K562 (cell line): ENCODE results near the gene LYRM7. TPM values are rescaled to one million over a fixed set of nuclear protein-coding genes. Genes with fewer than 3 reads are reported as not detected.
A peak's percentile ranks its signal among the peaks of the same experiment; 100 is the strongest.

Source experiments
- CHAMP1 ChIP-seq: fragments of 450-650 bp; IDR thresholded peaks from 2 replicates; pipeline ENCODE4 v1.6.1; 2016; ENCODE audit warnings: mild to moderate bottlenecking
- CREB5 ChIP-seq: fragments of 250-450 bp; sonication (Bioruptor Pico); IDR thresholded peaks from 2 replicates; pipeline ENCODE4 v1.5.0; 2020; ENCODE audit warnings: mild to moderate bottlenecking
- CSDE1 ChIP-seq, 2 experiments: fragments of 450-650 bp; IDR thresholded peaks; 2 replicates each; pipeline ENCODE4 v1.6.1; 2016; ENCODE audit warnings: mild to moderate bottlenecking in 1 of 2
- CUX1 ChIP-seq: fragments of 200-800 bp; sonication (Bioruptor generic); IDR thresholded peaks from 2 replicates; pipeline ENCODE4 v1.6.1; 2016; ENCODE audit warnings: missing genetic modification characterization, missing compliant biosample characterization
- HDAC6 ChIP-seq: IDR thresholded peaks from 2 replicates; pipeline ENCODE4 v1.6.1; 2012; ENCODE audit warnings: low read depth, mild to moderate bottlenecking, control low read depth, inconsistent platforms, low read length, moderate library complexity
- KLF13 ChIP-seq: fragments of 450-650 bp; IDR thresholded peaks from 2 replicates; pipeline ENCODE4 v1.6.1; 2016; ENCODE audit warnings: missing genetic modification characterization, low read depth, mild to moderate bottlenecking, missing compliant biosample characterization, moderate library complexity, borderline replicate concordance
- MCM3 ChIP-seq: fragments of 450-650 bp; IDR thresholded peaks from 2 replicates; pipeline ENCODE4 v1.6.1; 2016
- NBN ChIP-seq: fragments of 450-650 bp; IDR thresholded peaks from 2 replicates; pipeline ENCODE4 v1.6.1; 2016; ENCODE audit warnings: low read depth, mild to moderate bottlenecking
- NCOA4 ChIP-seq: fragments of 450-650 bp; IDR thresholded peaks from 2 replicates; pipeline ENCODE4 v1.6.1; 2018; ENCODE audit warnings: mild to moderate bottlenecking; ENCODE audit not compliant: partially characterized antibody
- NFIC ChIP-seq: fragments of 450-650 bp; IDR thresholded peaks from 2 replicates; pipeline ENCODE4 v1.6.1; 2017; ENCODE audit warnings: mild to moderate bottlenecking, inconsistent platforms
- RFX5 ChIP-seq: IDR thresholded peaks from 2 replicates; pipeline ENCODE4 v1.6.1; 2011; ENCODE audit warnings: low read depth, mild to moderate bottlenecking, improper control_type of control experiment, low read length
- SMARCE1 ChIP-seq: fragments of 450-650 bp; IDR thresholded peaks from 2 replicates; pipeline ENCODE4 v1.7.1; 2016; ENCODE audit warnings: mild to moderate bottlenecking
- ZBTB17 ChIP-seq: fragments of 450-650 bp; formaldehyde crosslinking; IDR thresholded peaks from 2 replicates; pipeline ENCODE4 v1.4.0; 2020; ENCODE audit warnings: mild to moderate bottlenecking
- ZNF282 ChIP-seq: sonication (generic); formaldehyde crosslinking; IDR thresholded peaks from 2 replicates; pipeline ENCODE4 v1.8.1; 2023; ENCODE audit warnings: missing genetic modification reagents
- ZNF316 ChIP-seq: fragments of 450-650 bp; IDR thresholded peaks from 2 replicates; pipeline ENCODE4 v1.6.1; 2016
- ZNF398 ChIP-seq: fragments of 250-450 bp; sonication (Bioruptor Pico); IDR thresholded peaks from 2 replicates; pipeline ENCODE4 v1.8.0; 2021; ENCODE audit warnings: moderate library complexity, mild to moderate bottlenecking, inconsistent platforms
- ZNF41 ChIP-seq: fragments of 250-450 bp; sonication (Bioruptor Pico); conservative IDR thresholded peaks from 2 replicates; pipeline ENCODE4 v1.4.0; 2020; ENCODE audit warnings: mild to moderate bottlenecking
- ZNF551 ChIP-seq: fragments of 250-450 bp; sonication (Bioruptor Pico); IDR thresholded peaks from 2 replicates; pipeline ENCODE4 v1.5.0; 2021; ENCODE audit warnings: mild to moderate bottlenecking, moderate library complexity
- polyA plus RNA-seq, 8 experiments: library from polyadenylated mRNA; depleted of rRNA in 4 of 8; stranded (reverse) in 5 of 8; unstranded in 3 of 8; fragments of >200 nt; fragmentation: Nextera tagmentation in 2 of 8; fragmentation: Illumina TruSeq in 1 of 8; extraction: Ambion mirVana in 2 of 8; extraction: Trizol in 1 of 8; gene quantifications; 2 replicates each; pipeline versions ENCODE4 v1.2.1 to v1.2.3, GENCODE V29; 2011 to 2014; ENCODE audit warnings: inconsistent platforms in 1 of 8, missing spikeins in 1 of 8
- total RNA-seq, 7 experiments: library from RNA; depleted of rRNA in 6 of 7; stranded (reverse); fragments of >200 nt in 6 of 7; fragmentation: Illumina TruSeq in 2 of 7; extraction: Trizol in 2 of 7; gene quantifications; 2 replicates each; pipeline versions ENCODE4 v1.2.1 to v1.2.3, GENCODE V29; 2011 to 2021; ENCODE audit warnings: low replicate concordance in 1 of 7

Gene LYRM7
- total and polyA plus RNA-seq, 9 of the 15 experiments (the other 6 are each of a cell fraction or from before 2014, with no cell fraction given) = 16.2 to 70.1 (median 33.3) TPM

- TF ChIP-seq ZNF551 (CRISPR knock-in tag) (peak; percentile 50; the same call in 1 of the 2 replicates), CHAMP1 (no peak), ZBTB17 (CRISPR knock-in tag) (peak; percentile 24; the same call in 1 of the 2 replicates), NBN (no peak), KLF13 (tag) (no peak), CSDE1 (IDR thresholded peaks at IDR 0.05) (no peak), CREB5 (no peak), ZNF398 (CRISPR knock-in tag) (no peak), NCOA4 (no peak), HDAC6 (no peak), CUX1 (CRISPR knock-in tag) (no peak), NFIC (no peak), ZNF41 (no peak), ZNF282 (CRISPR knock-in tag) (no peak), ZNF316 (peak; percentile 60), RFX5 (no peak), SMARCE1 (0 out of 2 replicates have a peak, but pooled peaks have one; percentile 13), MCM3 (no peak)
Observed at GRCh38 chr5:131169810-131170539, 769 bp upstream of the LYRM7 start (continued).
